ENCODE results near the gene ESR1. TPM values are rescaled to one million over a fixed set of nuclear protein-coding genes. Genes with fewer than 3 reads are reported as not detected.

The ESR1 gene
- total RNA-seq, 1 experiment from 2014 or later, result not detected

GRCh38 chr6:151832710-151833109 lies 25.2 kb downstream of the ESR1 start:
- H3K56ac ChIP-seq (ENCODE audit: insufficient read length, low read depth, low read length), result no peak overlapping the region
- H3K18ac ChIP-seq (ENCODE audit: insufficient read length, low read depth, low read length), result no peak overlapping the region
- no peak overlapping the region for H4K91ac ChIP-seq (ENCODE audit: insufficient read length, low read depth, low read length)
- H4K5ac ChIP-seq (ENCODE audit: insufficient read length, low read depth, low read length), result no peak overlapping the region
- no peaks in the 10 kb centered on the region for H3K4me1 ChIP-seq (ENCODE audit: insufficient read depth, low read length)
- no peak overlapping the region for H2BK20ac ChIP-seq (ENCODE audit: low read depth, low read length, poor library complexity, severe bottlenecking)
- H3K79me2 ChIP-seq (ENCODE audit: insufficient read depth, low read length), result no peaks in the 10 kb centered on the region
- H3K36me3 Mint-ChIP-seq (ENCODE audit: insufficient read depth in 1 of 3, low read depth in 3 of 3), result no peaks in the 10 kb centered on the region
- DNase-seq, result no peak
- no peak overlapping the region for H3K4me2 ChIP-seq (ENCODE audit: insufficient read depth, insufficient read length, low read length)
- H4K8ac ChIP-seq (replicated peaks; ENCODE audit: insufficient read length, low read depth, low read length), result no peak overlapping the region
- no peak overlapping the region for H3K4me3 Mint-ChIP-seq
- no peaks in the 10 kb centered on the region for H3K9me3 ChIP-seq (ENCODE audit: control insufficient read depth, low read depth, low read length)
- H2BK120ac ChIP-seq (ENCODE audit: low read depth, low read length, poor library complexity, severe bottlenecking), result no peak overlapping the region
- no peak overlapping the region for H3K14ac ChIP-seq (ENCODE audit: insufficient read depth, low read length)
- no peaks in the 10 kb centered on the region for H3K79me1 ChIP-seq (ENCODE audit: insufficient read depth, low read depth, low read length, poor library complexity, severe bottlenecking)
- no peaks in the 10 kb centered on the region for H3K23me2 ChIP-seq (ENCODE audit: insufficient read length, low read depth, low read length, poor library complexity, severe bottlenecking)
- no peak for TF ChIP-seq CTCF (conservative IDR thresholded peaks at IDR 0.05)
- H3K27ac Mint-ChIP-seq, result no peak overlapping the region
- H3K4me1 Mint-ChIP-seq, result peaks cover 4 to 5% of the 10 kb centered on the region in 2 experiments
- H2BK15ac ChIP-seq (ENCODE audit: low read depth, low read length), result no peak overlapping the region
- no peak overlapping the region for H3K23ac ChIP-seq (ENCODE audit: insufficient read length, low read depth, low read length)
- H2BK12ac ChIP-seq (ENCODE audit: insufficient read length, low read depth, low read length), result no peak overlapping the region
- no peak overlapping the region for H3T11ph ChIP-seq (ENCODE audit: low read length)
- no peak overlapping the region for H2AK5ac ChIP-seq (ENCODE audit: insufficient read length, low read length)
- WGBS (ENCODE audit: extremely low coverage, insufficient read length, low lambda C conversion rate), result no CpG with 5 or more reads among the region's 3 CpGs
- no peak overlapping the region for H3K27ac ChIP-seq (ENCODE audit: insufficient read length, low read depth, low read length)
- H3K4ac ChIP-seq (ENCODE audit: low read depth, low read length), result no peak overlapping the region
- no peaks in the 10 kb centered on the region for H3K9me3 Mint-ChIP-seq
- H3K27me3 Mint-ChIP-seq (ENCODE audit: low read depth), result no peaks in the 10 kb centered on the region; the same call in none of the 2 replicates
- H4K20me1 ChIP-seq (ENCODE audit: control insufficient read depth, insufficient read depth, insufficient read length), result no peaks in the 10 kb centered on the region
- no peak overlapping the region for H3K9ac ChIP-seq (ENCODE audit: extremely low read depth, insufficient read length, low read length)
- H2AFZ ChIP-seq (ENCODE audit: low read length), result no peak overlapping the region
- no peak overlapping the region for H2BK5ac ChIP-seq (ENCODE audit: insufficient read length, low read length)
- no peaks in the 10 kb centered on the region for H3K27me3 ChIP-seq (ENCODE audit: insufficient read depth, low read length)
